Measurements from ENCODE around the gene CDK6.

- TF ChIP-seq POLR2A (IDR thresholded peaks at IDR 0.05; ENCODE audit: low read depth, low read length) (no peak), TAF1 (IDR thresholded peaks at IDR 0.05; ENCODE audit: borderline replicate concordance, low read depth, low read length) (no peak), POLR2AphosphoS5 (IDR thresholded peaks at IDR 0.05; ENCODE audit: low read depth, low read length) (no peak)
Measured at GRCh38 chr7:92644406-92645113, 191.8 kb downstream of the CDK6 start.
